Kidney epithelial cell (primary cell): Measurements from ENCODE around the gene GLCE. TPM values are rescaled to one million over a fixed set of nuclear protein-coding genes. Genes with fewer than 3 reads are reported as not detected.

Experiments
- DNase-seq: peaks from one replicate; pipeline ENCODE4 v3.0.0-alpha.2; 2010; ENCODE audit warnings: low read depth
- H3K27me3 ChIP-seq: 2 replicates; pipeline ENCODE4 v1.6.0; 2011; ENCODE audit warnings: low read length; ENCODE audit not compliant: control insufficient read depth, insufficient read depth
- H3K36me3 ChIP-seq: 2 replicates; pipeline ENCODE4 v1.5.1; 2011; ENCODE audit warnings: low read length; ENCODE audit not compliant: control insufficient read depth, insufficient read depth
- H3K4me3 ChIP-seq: 2 replicates; pipeline ENCODE4 v1.5.1; 2011; ENCODE audit warnings: low read depth, mild to moderate bottlenecking, control low read depth, low read length
- total RNA-seq: library from RNA; depleted of rRNA; stranded (reverse); fragments of >200 nt; gene quantifications from 2 replicates; pipeline ENCODE4 v1.2.3, GENCODE V29; 2015
- TF ChIP-seq, protein P1 (sequence below): IDR thresholded peaks from 2 replicates; pipeline ENCODE4 v1.5.1; 2011; ENCODE audit warnings: mild to moderate bottlenecking, moderate library complexity, low read length, control low read depth, inconsistent platforms; ENCODE audit not compliant: insufficient read depth, poor library complexity, severe bottlenecking

The GLCE gene
- total RNA-seq, 1 donor from 2014 or later, result 11.0 TPM

DNA sequence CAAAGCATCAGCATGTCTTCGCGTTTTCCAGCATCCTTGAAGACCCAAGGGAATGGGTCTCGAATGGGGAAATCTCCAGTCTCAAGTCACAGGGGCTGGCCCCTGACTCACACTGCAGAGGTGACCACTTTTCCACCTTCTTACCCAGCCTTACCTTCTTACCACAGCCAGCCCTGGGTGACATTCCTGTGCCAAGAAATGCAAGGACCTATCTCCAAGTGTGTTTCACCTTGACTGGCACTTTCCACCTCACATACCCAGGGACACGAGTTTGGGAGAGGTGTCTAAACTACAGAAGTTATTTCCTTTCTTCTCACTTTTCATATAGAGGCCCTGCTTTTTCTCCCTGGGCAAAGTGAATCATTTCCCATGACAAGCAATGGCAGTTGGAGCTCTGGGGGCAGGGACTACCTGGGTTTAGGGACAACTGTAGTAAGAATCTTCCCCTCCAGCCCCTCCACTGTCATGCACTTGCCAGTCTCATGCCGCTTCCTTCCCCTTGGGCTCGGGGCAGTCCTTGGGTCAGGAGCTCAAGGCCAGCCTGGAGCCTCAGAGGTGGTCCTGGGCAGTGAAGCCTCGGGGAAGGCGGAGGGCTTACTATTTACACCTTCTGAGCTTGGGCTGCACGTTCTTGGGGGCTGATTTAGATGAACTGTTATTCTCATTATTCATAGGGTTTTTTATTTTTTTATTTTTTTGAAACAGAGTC lies 155.1 kb downstream of the GLCE start:
- DNase-seq, result no peak
- no peaks in the 10 kb centered on the region for H3K27me3 ChIP-seq
- TF ChIP-seq, protein P1, sequence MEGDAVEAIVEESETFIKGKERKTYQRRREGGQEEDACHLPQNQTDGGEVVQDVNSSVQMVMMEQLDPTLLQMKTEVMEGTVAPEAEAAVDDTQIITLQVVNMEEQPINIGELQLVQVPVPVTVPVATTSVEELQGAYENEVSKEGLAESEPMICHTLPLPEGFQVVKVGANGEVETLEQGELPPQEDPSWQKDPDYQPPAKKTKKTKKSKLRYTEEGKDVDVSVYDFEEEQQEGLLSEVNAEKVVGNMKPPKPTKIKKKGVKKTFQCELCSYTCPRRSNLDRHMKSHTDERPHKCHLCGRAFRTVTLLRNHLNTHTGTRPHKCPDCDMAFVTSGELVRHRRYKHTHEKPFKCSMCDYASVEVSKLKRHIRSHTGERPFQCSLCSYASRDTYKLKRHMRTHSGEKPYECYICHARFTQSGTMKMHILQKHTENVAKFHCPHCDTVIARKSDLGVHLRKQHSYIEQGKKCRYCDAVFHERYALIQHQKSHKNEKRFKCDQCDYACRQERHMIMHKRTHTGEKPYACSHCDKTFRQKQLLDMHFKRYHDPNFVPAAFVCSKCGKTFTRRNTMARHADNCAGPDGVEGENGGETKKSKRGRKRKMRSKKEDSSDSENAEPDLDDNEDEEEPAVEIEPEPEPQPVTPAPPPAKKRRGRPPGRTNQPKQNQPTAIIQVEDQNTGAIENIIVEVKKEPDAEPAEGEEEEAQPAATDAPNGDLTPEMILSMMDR, result no peak
- no peak overlapping the region for H3K4me3 ChIP-seq
- H3K36me3 ChIP-seq, result no peaks in the 10 kb centered on the region

DNA sequence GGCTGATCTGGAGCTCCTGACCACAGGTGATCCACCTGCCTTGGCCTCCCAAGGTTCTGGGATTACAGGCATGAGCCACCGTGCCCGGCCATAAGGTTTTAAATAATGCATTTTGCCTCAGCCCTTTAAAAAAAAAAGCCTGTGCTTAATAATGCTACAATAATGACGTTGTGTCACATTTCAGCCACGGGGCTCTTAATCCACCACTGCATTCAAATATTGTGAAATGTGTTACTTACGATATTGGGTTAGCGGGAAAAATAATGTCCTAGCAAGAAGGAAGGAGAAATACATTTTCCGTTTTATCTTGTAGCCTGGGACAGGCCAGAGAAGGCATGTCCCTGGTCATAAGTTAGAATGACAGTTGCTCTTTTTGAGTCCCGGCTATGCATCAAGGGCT lies 155.9 kb downstream of the GLCE start:
- TF ChIP-seq, protein P1, result no peak
- H3K4me3 ChIP-seq, result no peak overlapping the region
- H3K27me3 ChIP-seq, result no peaks in the 10 kb centered on the region
- H3K36me3 ChIP-seq, result no peaks in the 10 kb centered on the region
- no peak for DNase-seq

DNA sequence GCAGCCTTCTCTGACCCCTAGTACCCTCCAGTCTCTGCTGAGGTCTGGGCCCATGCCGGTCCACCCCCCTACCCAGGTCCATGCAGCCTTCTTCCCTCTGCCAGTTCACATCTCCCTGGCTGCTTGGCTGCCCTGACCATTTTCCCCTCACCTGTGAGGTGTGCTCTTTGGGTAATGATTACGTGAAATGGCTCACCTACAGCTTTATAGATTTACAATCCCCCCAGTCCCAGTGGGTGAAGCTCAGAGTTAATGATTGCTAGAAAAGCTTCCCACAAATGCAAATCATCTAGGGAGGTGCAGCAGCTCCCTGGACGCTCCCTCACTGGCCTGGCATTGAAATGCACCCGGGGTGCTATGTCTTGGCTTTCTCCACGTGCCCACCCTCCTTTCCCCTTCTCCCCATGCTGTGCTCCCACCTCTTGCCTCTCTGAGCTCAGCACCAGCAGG lies 157.0 kb downstream of the GLCE start:
- Histone ChIP-seq H3K36me3 (no peaks in the 10 kb centered on the region), H3K27me3 (no peaks in the 10 kb centered on the region), H3K4me3 (no peak overlapping the region)
- TF ChIP-seq, protein P1, result no peak
- DNase-seq, result no peak

DNA sequence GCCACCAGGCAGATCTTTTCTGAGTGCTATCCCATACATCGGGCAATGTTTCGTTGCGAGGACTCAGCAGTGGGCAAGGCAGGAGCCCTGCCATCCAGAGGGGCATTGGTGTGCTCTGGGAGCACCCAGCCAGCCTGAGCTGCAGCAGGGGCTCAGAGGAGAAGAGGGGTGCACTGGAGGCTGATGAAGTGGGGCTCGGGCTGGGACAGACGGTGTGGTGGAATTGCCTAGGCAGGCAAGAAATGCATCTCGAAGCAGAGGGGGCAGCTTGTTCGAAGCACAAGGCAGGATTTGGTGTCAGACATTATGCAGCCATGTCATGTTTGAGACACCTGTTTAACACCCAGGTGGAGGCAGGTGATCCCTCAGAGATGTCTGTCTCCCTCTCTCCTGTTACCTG lies 157.6 kb downstream of the GLCE start:
- no peak for DNase-seq
- H3K36me3 ChIP-seq, result no peaks in the 10 kb centered on the region
- TF ChIP-seq, protein P1, result no peak
- H3K27me3 ChIP-seq, result peaks cover under 1% of the 10 kb centered on the region
- H3K4me3 ChIP-seq, result no peak overlapping the region

DNA sequence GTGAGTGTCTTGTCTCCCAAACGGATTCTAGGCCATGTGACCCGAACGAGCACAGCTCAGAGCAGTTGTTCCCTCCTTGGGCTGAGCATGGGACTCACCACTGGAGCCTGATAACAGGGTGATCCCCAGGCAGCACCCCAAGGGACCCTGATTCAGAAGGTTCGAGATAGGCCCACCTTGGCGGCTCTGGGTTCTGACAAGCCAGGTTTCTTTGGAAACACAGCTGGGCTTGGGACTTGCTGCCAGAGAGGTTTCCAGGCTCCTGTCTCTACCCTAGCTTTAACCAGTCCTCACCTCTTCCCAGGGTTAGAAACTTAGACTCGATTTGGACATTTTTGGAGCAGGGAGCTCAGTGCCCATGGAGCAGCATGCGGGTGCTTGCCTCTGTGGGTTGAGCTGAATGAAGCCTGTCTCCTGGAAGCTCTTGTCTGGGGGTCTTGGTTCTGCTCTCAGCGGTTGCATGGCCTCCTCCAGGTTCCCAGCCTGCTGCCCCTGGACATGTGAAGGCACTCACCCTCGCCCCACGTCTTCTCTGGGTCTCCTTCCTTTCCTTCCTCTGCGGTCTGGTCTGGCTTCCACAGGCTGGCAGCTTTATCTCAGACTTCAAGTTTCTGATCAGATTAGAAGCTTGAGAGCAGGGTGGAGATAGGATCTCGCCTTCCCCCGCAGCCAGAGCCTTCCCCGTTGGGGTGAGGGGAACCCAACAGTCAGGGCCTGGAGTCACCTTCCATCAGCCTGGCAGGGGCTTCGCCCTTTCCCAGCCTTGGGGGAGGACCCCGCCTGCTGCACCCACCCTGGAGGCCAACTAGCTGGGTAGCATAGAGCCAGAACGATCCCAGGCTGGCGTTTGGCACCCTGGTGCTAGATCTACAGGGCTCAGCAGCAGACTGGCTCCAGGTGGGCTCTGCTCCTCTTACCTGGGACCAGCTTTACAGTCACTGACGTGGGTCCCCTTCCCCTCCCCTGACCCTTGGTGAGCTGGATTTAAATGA lies 159.2 kb downstream of the GLCE start:
- TF ChIP-seq, protein P1, result no peak
- Histone ChIP-seq H3K27me3 (peaks cover 2% of the 10 kb centered on the region), H3K4me3 (no peak overlapping the region), H3K36me3 (no peaks in the 10 kb centered on the region)
- no peak for DNase-seq
